ENCODE measurements around the gene NBL1.

Gene NBL1

DNA sequence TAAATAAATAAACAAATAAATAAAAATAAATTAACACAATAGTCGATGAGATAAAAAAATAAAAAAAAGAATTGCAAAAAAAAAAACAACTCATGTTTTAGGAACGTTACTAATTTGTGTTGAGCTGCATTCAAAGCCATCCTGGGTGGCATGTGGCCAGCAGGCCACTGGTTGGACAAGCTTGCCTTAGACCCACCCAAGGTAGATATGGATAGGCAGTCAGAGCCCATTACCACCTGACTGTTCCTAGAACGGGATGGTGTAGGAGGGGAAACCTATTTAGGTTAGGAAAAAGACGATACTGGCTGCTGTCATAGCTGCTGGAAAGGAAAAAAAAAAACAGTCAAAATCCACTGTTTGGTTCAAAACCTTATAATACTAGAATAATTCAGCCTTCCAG is 61.4 kb downstream of the NBL1 start:
- no peak for DNase-seq

DNA sequence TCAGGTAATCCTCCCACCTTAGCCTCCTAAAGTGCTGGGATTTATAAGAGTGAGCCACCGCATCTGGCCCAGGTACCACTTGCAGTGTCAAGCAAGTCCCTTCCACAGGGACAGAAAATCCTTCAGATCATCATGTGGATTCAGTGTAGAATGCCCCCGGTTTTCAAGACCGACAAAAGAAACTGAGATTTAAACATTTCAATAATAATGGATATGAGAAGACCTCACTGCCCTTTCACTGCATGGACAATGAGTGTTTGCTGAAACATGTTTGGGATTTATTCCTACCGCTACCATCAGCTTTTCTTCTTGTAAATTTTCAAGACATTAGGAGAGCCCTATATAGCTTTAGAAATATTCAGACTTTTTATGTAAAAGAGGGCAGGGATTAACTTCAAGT is 62.0 kb downstream of the NBL1 start:
- DNase-seq, result no peak
